OCI-LY1 (cell line): ENCODE results near the gene KLHL14.

ENCODE experiments used
- CTCF ChIP-seq: fragments of 200-600 bp; sonication (generic), shearing (Covaris generic); IDR thresholded peaks from 2 replicates; pipeline ENCODE4 v1.5.1; 2017; ENCODE audit warnings: mild to moderate bottlenecking, antibody characterized with exemption, low read length, moderate library complexity, mixed read lengths
- EZH2 ChIP-seq: fragments of 200-600 bp; sonication (generic), shearing (Covaris generic); IDR thresholded peaks from 2 replicates; pipeline ENCODE4 v1.8.0; 2017; ENCODE audit warnings: borderline replicate concordance, mixed run types, mild to moderate bottlenecking, antibody characterized with exemption, low read length, moderate library complexity, mixed read lengths

GRCh38 chr18:32803568-32803967, 30.7 kb upstream of the KLHL14 start:
- TF ChIP-seq CTCF: no peak
- TF ChIP-seq EZH2: no peak
